Right lobe of liver (tissue), 6 donors: ENCODE data around the gene CHN1. TPM values are rescaled to one million over a fixed set of nuclear protein-coding genes. Genes with fewer than 3 reads are reported as not detected.

Experiments
- ATAC-seq, 4 donors: fragments of 200-7000 bp; cut with Tn5 transposase; one replicate each; pipeline ENCODE4 v1.9.1; 2020; ENCODE audit warnings: mild to moderate bottlenecking in 4 of 4, moderate library complexity in 4 of 4
- DNase-seq, 3 donors: peaks; one replicate each; pipeline ENCODE4 v3.0.0-alpha.2; 2020
- H3K27ac ChIP-seq, 3 donors: fragments of 200-600 bp; one replicate each; pipeline ENCODE4 v1.8.0; 2022
- H3K27me3 ChIP-seq, 2 donors: fragments of 200-600 bp; one replicate each; pipeline ENCODE4 v1.8.0; 2022
- H3K36me3 ChIP-seq, 4 donors: fragments of 200-600 bp; sonication (generic) in 1 of 4; one replicate each; pipeline versions ENCODE4 v1.5.1 to v1.8.0; 2017 to 2022; ENCODE audit warnings: control low read depth in 1 of 4
- H3K4me1 ChIP-seq, 4 donors: fragments of 200-600 bp; sonication (generic) in 1 of 4; one replicate each; pipeline versions ENCODE4 v1.5.1 to v1.8.0; 2017 to 2022; ENCODE audit warnings: control low read depth in 1 of 4
- H3K4me3 ChIP-seq, 3 donors: fragments of 200-600 bp; one replicate each; pipeline ENCODE4 v1.8.0; 2022
- H3K9me3 ChIP-seq, 4 donors: fragments of 200-600 bp; sonication (generic) in 1 of 4; one replicate each; pipeline versions ENCODE4 v1.5.1 to v1.8.0; 2017 to 2022; ENCODE audit warnings: control low read depth in 1 of 4
- CTCF ChIP-seq, 4 donors: fragments of 200-600 bp in 3 of 4; fragments of 450-650 bp in 1 of 4; IDR thresholded peaks; one replicate each; pipeline versions ENCODE4 v1.5.1 to v1.8.0; 2016 to 2022; ENCODE audit warnings: antibody characterized with exemption in 4 of 4, mild to moderate bottlenecking in 2 of 4
- POLR2A ChIP-seq: fragments of 450-650 bp; IDR thresholded peaks from one replicate; pipeline ENCODE4 v1.6.1; 2017; ENCODE audit warnings: antibody characterized with exemption, mild to moderate bottlenecking
- WGBS: methylation state at CpG from one replicate; pipeline ENCODE4 v1.1.6; 2018; ENCODE audit warnings: low coverage, low lambda C conversion rate; ENCODE audit not compliant: insufficient coverage; ENCODE audit errors: missing lambda C conversion rate; 5-methylcytosine and 5-hydroxymethylcytosine counted together
- intact Hi-C, 2 donors: fragments of 100-400 bp; cut with DNase I; formaldehyde crosslinking; loops; one replicate each; pipeline versions ENCODE4 v1.11.2 to v1.14.1; 2022
- total RNA-seq, 6 experiments: library from RNA; depleted of rRNA in 2 of 6; stranded (reverse); fragments of >200 nt in 2 of 6; fragmentation: NEBNext Ultra II Directional in 3 of 6; extraction: Animal tissue kit (Norgen Biotek cat#: 25700) in 3 of 6; gene quantifications; one replicate each; pipeline versions ENCODE4 v1.1.0 to v1.2.4, GENCODE V29; 2016 to 2023
- donor health status: DM: no; HTN: yes; CAD: no.
- donor health status: DM: no; HTN: no; CAD: no.
- donor health status: DM: no; HTN: no; CAD: no.
- donor health status: DM: no; HTN: yes; CAD: no.
- donor health status: DM: no; HTN: yes; CAD: no.

CHN1 gene
- total RNA-seq, 6 experiments from 2014 or later, result 1.0 to 2.8 (median 1.4) TPM

GRCh38 chr2:175039490-175039889 is 34.3 kb upstream of the CHN1 start:
- intact Hi-C loops, result loop anchor here in 1 of 2 donors (10.0 kb wide), 1 partner anchor 255 kb away; no protein-coding TSS in a partner anchor

GRCh38 chr2:175039031-175039430 is 33.9 kb upstream of the CHN1 start:
- WGBS, result 76% methylated on average over 5 of the region's 5 CpGs
- H3K4me3 ChIP-seq, result no peak overlapping the region
- DNase-seq, result no peak
- TF ChIP-seq POLR2A, result no peak
- TF ChIP-seq CTCF (IDR thresholded peaks at IDR 0.05), result no peak
- intact Hi-C loops, result loop anchor here in 1 of 2 donors (10.0 kb wide), 1 partner anchor 256 kb away; no protein-coding TSS in a partner anchor
- no peaks in the 10 kb centered on the region for H3K27me3 ChIP-seq
- no peaks in the 10 kb centered on the region for H3K36me3 ChIP-seq
- no peaks in the 10 kb centered on the region for H3K9me3 ChIP-seq
- no peak for ATAC-seq
- no peak overlapping the region for H3K27ac ChIP-seq
- H3K4me1 ChIP-seq, result no peaks in the 10 kb centered on the region

More at GRCh38 chr2:175039490-175039889, 34.3 kb upstream of the CHN1 start:
- Histone ChIP-seq H3K36me3 (no peaks in the 10 kb centered on the region), H3K27me3 (no peaks in the 10 kb centered on the region), H3K4me1 (no peaks in the 10 kb centered on the region), H3K9me3 (no peaks in the 10 kb centered on the region), H3K27ac (no peak overlapping the region), H3K4me3 (no peak overlapping the region)
- no peak for DNase-seq
- TF ChIP-seq POLR2A, result no peak
- WGBS, result 64% methylated on average over 2 of the region's 3 CpGs
- ATAC-seq, result no peak

GRCh38 chr2:175037941-175038340 is 32.8 kb upstream of the CHN1 start:
- no peak overlapping the region for H3K27ac ChIP-seq
- no peaks in the 10 kb centered on the region for H3K36me3 ChIP-seq
- DNase-seq (no peak), ATAC-seq (no peak)
- H3K9me3 ChIP-seq, result no peaks in the 10 kb centered on the region
- TF ChIP-seq CTCF (IDR thresholded peaks at IDR 0.05) (no peak), POLR2A (no peak)
- no peaks in the 10 kb centered on the region for H3K27me3 ChIP-seq
- H3K4me3 ChIP-seq, result no peak overlapping the region
- intact Hi-C loops, result loop anchor here in 1 of 2 donors (10.0 kb wide), 1 partner anchor 257 kb away; no protein-coding TSS in a partner anchor
- 69% methylated on average over 2 of the region's 2 CpGs for WGBS
- H3K4me1 ChIP-seq, result no peaks in the 10 kb centered on the region

- H3K36me3 ChIP-seq, result no peaks in the 10 kb centered on the region
- 47% methylated on average over 5 of the region's 5 CpGs for WGBS
- no peaks in the 10 kb centered on the region for H3K27me3 ChIP-seq
- H3K4me1 ChIP-seq, result no peaks in the 10 kb centered on the region
- H3K9me3 ChIP-seq, result no peaks in the 10 kb centered on the region
- no peak overlapping the region for H3K27ac ChIP-seq
- TF ChIP-seq POLR2A (no peak), CTCF (IDR thresholded peaks at IDR 0.05) (peak; percentile 44 to 69 (median 61))
- DNase-seq (no peak), ATAC-seq (peak; percentile 70 to 89 (median 87))
- intact Hi-C loops, result loop anchor here in 1 of 2 donors (10.0 kb wide), 1 partner anchor 258 kb away; no protein-coding TSS in a partner anchor
- no peak overlapping the region for H3K4me3 ChIP-seq
These were observed 31.4 kb upstream of the CHN1 start for GRCh38 chr2:175036582-175037018.

- H3K9me3 ChIP-seq, result no peaks in the 10 kb centered on the region
- no peak overlapping the region for H3K27ac ChIP-seq
- ATAC-seq (no peak), DNase-seq (no peak)
- H3K27me3 ChIP-seq, result no peaks in the 10 kb centered on the region
- no peaks in the 10 kb centered on the region for H3K36me3 ChIP-seq
- intact Hi-C loops, result loop anchor here in 1 of 2 donors (10.0 kb wide), 1 partner anchor 259 kb away; no protein-coding TSS in a partner anchor
- no peak for TF ChIP-seq POLR2A
- no peak for TF ChIP-seq CTCF (IDR thresholded peaks at IDR 0.05)
- WGBS, result 76% methylated on average over 3 of the region's 3 CpGs
- H3K4me1 ChIP-seq, result peaks cover 0 to 5% (median 0%) of the 10 kb centered on the region in 4 donors
- no peak overlapping the region for H3K4me3 ChIP-seq
These were observed 30.6 kb upstream of the CHN1 start for GRCh38 chr2:175035806-175036205.
